H9 (cell line): ENCODE measurements around the gene TAF4B. TPM values are rescaled to one million over a fixed set of nuclear protein-coding genes. Genes with fewer than 3 reads are reported as not detected.

ENCODE experiments used
- DNase-seq: peaks from one replicate; pipeline ENCODE4 v3.0.0-alpha.2; 2017
- H2AFZ ChIP-seq: one replicate; pipeline ENCODE4 v1.6.1; 2013; ENCODE audit warnings: mild to moderate bottlenecking, low read length, control low read depth, moderate library complexity
- H2AK5ac ChIP-seq: 2 replicates; pipeline ENCODE4 v1.6.1; 2013; ENCODE audit warnings: low read length, control low read depth, mixed read lengths; ENCODE audit not compliant: insufficient read length
- H2BK120ac ChIP-seq: one replicate; pipeline ENCODE4 v1.6.1; 2013; ENCODE audit warnings: low read depth, mild to moderate bottlenecking, low read length, control low read depth, inconsistent platforms; ENCODE audit not compliant: poor library complexity, severe bottlenecking
- H2BK12ac ChIP-seq: 2 replicates; pipeline ENCODE4 v1.6.1; 2013; ENCODE audit warnings: low read length, control low read depth, mixed read lengths, low read depth; ENCODE audit not compliant: insufficient read length
- H2BK15ac ChIP-seq: 2 replicates; pipeline ENCODE4 v1.6.1; 2013; ENCODE audit warnings: low read depth, low read length, control low read depth
- H2BK20ac ChIP-seq: one replicate; pipeline ENCODE4 v1.6.1; 2013; ENCODE audit warnings: low read depth, mild to moderate bottlenecking, low read length, control low read depth, inconsistent platforms; ENCODE audit not compliant: poor library complexity, severe bottlenecking
- H2BK5ac ChIP-seq: 2 replicates; pipeline ENCODE4 v1.6.1; 2013; ENCODE audit warnings: low read length, control low read depth, mixed read lengths; ENCODE audit not compliant: insufficient read length
- H3K14ac ChIP-seq: 2 replicates; pipeline ENCODE4 v1.6.1; 2013; ENCODE audit warnings: low read length, control low read depth; ENCODE audit not compliant: insufficient read depth
- H3K18ac ChIP-seq: 2 replicates; pipeline ENCODE4 v1.6.1; 2013; ENCODE audit warnings: low read depth, mild to moderate bottlenecking, mixed read lengths, low read length, control low read depth; ENCODE audit not compliant: insufficient read length
- H3K23ac ChIP-seq: 2 replicates; pipeline ENCODE4 v1.6.1; 2013; ENCODE audit warnings: low read length, control low read depth, mixed read lengths, low read depth; ENCODE audit not compliant: insufficient read length
- H3K23me2 ChIP-seq: 2 replicates; pipeline ENCODE4 v1.6.1; 2013; ENCODE audit warnings: low read depth, mild to moderate bottlenecking, mixed read lengths, low read length, control low read depth; ENCODE audit not compliant: insufficient read length, poor library complexity, severe bottlenecking
- H3K27ac ChIP-seq: 2 replicates; pipeline ENCODE4 v1.5.1; 2013; ENCODE audit warnings: low read length, control low read depth, mixed read lengths, low read depth; ENCODE audit not compliant: insufficient read length
- H3K27me3 ChIP-seq: 2 replicates; pipeline ENCODE4 v1.6.1; 2013; ENCODE audit warnings: low read length, control low read depth, inconsistent platforms; ENCODE audit not compliant: insufficient read depth
- H3K4ac ChIP-seq: 2 replicates; pipeline ENCODE4 v1.6.1; 2013; ENCODE audit warnings: low read depth, mild to moderate bottlenecking, control low read depth, inconsistent platforms, low read length, moderate library complexity
- H3K4me1 ChIP-seq: 2 replicates; pipeline ENCODE4 v1.6.1; 2013; ENCODE audit warnings: low read length, control low read depth, inconsistent platforms; ENCODE audit not compliant: insufficient read depth
- H3K4me2 ChIP-seq: 2 replicates; pipeline ENCODE4 v1.6.1; 2013; ENCODE audit warnings: low read length, control low read depth, mixed read lengths; ENCODE audit not compliant: insufficient read length, insufficient read depth
- H3K56ac ChIP-seq: 2 replicates; pipeline ENCODE4 v1.6.1; 2013; ENCODE audit warnings: low read depth, mild to moderate bottlenecking, mixed read lengths, low read length, control low read depth; ENCODE audit not compliant: insufficient read length
- H3K79me1 ChIP-seq: 2 replicates; pipeline ENCODE4 v1.6.1; 2013; ENCODE audit warnings: low read depth, mild to moderate bottlenecking, moderate library complexity, low read length, control low read depth, inconsistent platforms; ENCODE audit not compliant: insufficient read depth, poor library complexity, severe bottlenecking
- H3K79me2 ChIP-seq: 2 replicates; pipeline ENCODE4 v1.6.1; 2013; ENCODE audit warnings: low read length, control low read depth, inconsistent platforms; ENCODE audit not compliant: insufficient read depth
- H3K9ac ChIP-seq: 2 replicates; pipeline ENCODE4 v1.6.1; 2013; ENCODE audit warnings: low read length, control low read depth, mixed read lengths; ENCODE audit not compliant: insufficient read length; ENCODE audit errors: extremely low read depth
- H3K9me3 ChIP-seq: one replicate; pipeline ENCODE4 v1.6.1; 2013; ENCODE audit warnings: low read depth, low read length, inconsistent platforms; ENCODE audit not compliant: control insufficient read depth
- H3T11ph ChIP-seq: one replicate; pipeline ENCODE4 v1.6.1; 2013; ENCODE audit warnings: mild to moderate bottlenecking, low read length, control low read depth, inconsistent platforms
- H4K20me1 ChIP-seq: one replicate; pipeline ENCODE4 v1.6.1; 2013; ENCODE audit not compliant: control insufficient read depth, insufficient read length, insufficient read depth
- H4K5ac ChIP-seq: 2 replicates; pipeline ENCODE4 v1.6.1; 2013; ENCODE audit warnings: low read depth, mild to moderate bottlenecking, mixed read lengths, low read length, control low read depth; ENCODE audit not compliant: insufficient read length
- H4K8ac ChIP-seq: replicated peaks from 2 replicates; pipeline ENCODE4 v1.6.1; 2013; ENCODE audit warnings: low read length, control low read depth, mixed read lengths, low read depth; ENCODE audit not compliant: insufficient read length
- H4K91ac ChIP-seq: 2 replicates; pipeline ENCODE4 v1.6.1; 2013; ENCODE audit warnings: low read depth, mild to moderate bottlenecking, moderate library complexity, mixed read lengths, low read length, control low read depth; ENCODE audit not compliant: insufficient read length
- H3K27ac Mint-ChIP-seq, 3 experiments: 2 replicates in 2 of 3; 3 replicates in 1 of 3; pipeline ENCODE4 v1.8.0; 2020 to 2021; ENCODE audit warnings: mixed read lengths in 3 of 3, mild to moderate bottlenecking in 1 of 3, moderate library complexity in 1 of 3
- H3K27me3 Mint-ChIP-seq: 2 replicates; pipeline ENCODE4 v1.8.0; 2021; ENCODE audit warnings: low read depth, mild to moderate bottlenecking, moderate library complexity, mixed read lengths
- H3K36me3 Mint-ChIP-seq, 3 experiments: 2 replicates in 2 of 3; 3 replicates in 1 of 3; pipeline ENCODE4 v1.8.0; 2020 to 2021; ENCODE audit warnings: low read depth in 3 of 3, mixed read lengths in 3 of 3; ENCODE audit not compliant: insufficient read depth in 1 of 3
- H3K4me1 Mint-ChIP-seq, 2 experiments: 2 replicates each; pipeline ENCODE4 v1.8.0; 2020; ENCODE audit warnings: mixed read lengths in 2 of 2
- H3K4me3 Mint-ChIP-seq, 2 experiments: 2 replicates in 1 of 2; 3 replicates in 1 of 2; pipeline ENCODE4 v1.8.0; 2020 to 2021; ENCODE audit warnings: mild to moderate bottlenecking in 2 of 2, mixed read lengths in 2 of 2, moderate library complexity in 1 of 2
- H3K9me3 Mint-ChIP-seq, 2 experiments: 2 replicates in 1 of 2; 3 replicates in 1 of 2; pipeline ENCODE4 v1.8.0; 2020; ENCODE audit warnings: mild to moderate bottlenecking in 2 of 2, mixed read lengths in 2 of 2, moderate library complexity in 1 of 2
- total RNA-seq: library from RNA; stranded (reverse); gene quantifications from 2 replicates; pipeline ENCODE4 v1.2.1, GENCODE V29; 2021
- TF ChIP-seq, protein P1 (sequence below): fragments of 200-600 bp; sonication (generic); conservative IDR thresholded peaks from 3 replicates; pipeline ENCODE4 v1.8.0; 2021; ENCODE audit warnings: antibody characterized with exemption, mild to moderate bottlenecking

TAF4B gene
- total RNA-seq, 1 experiment from 2014 or later, result 19.8 TPM

DNA sequence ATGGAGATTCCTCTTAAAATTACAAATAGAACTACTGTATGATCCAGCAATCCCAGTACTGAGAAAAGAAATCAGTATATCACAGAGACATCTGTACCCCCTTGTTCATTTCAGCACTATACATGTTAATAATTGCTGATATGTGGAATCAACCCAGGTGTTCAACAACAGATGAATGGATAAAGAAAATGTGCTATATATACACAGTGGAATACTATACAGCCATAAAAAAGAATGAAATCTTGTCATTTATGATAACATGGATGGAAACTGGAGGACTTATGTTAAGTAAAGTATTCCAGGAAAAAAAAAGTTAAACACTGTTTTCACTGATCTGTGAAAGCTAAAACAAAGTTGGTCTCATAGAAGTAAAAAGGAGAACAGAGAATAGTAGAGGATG is 124.7 kb downstream of the TAF4B start:
- no peaks in the 10 kb centered on the region for H3K4me1 ChIP-seq
- no peak overlapping the region for H2BK20ac ChIP-seq
- H3K27ac Mint-ChIP-seq, result no peak overlapping the region
- H2BK15ac ChIP-seq, result no peak overlapping the region
- H3K9me3 Mint-ChIP-seq, result peaks cover 14 to 18% of the 10 kb centered on the region in 2 experiments
- no peak overlapping the region for H3K9ac ChIP-seq
- H3K36me3 Mint-ChIP-seq, result peaks cover 19 to 26% (median 24%) of the 10 kb centered on the region in 3 experiments
- TF ChIP-seq, protein P1, sequence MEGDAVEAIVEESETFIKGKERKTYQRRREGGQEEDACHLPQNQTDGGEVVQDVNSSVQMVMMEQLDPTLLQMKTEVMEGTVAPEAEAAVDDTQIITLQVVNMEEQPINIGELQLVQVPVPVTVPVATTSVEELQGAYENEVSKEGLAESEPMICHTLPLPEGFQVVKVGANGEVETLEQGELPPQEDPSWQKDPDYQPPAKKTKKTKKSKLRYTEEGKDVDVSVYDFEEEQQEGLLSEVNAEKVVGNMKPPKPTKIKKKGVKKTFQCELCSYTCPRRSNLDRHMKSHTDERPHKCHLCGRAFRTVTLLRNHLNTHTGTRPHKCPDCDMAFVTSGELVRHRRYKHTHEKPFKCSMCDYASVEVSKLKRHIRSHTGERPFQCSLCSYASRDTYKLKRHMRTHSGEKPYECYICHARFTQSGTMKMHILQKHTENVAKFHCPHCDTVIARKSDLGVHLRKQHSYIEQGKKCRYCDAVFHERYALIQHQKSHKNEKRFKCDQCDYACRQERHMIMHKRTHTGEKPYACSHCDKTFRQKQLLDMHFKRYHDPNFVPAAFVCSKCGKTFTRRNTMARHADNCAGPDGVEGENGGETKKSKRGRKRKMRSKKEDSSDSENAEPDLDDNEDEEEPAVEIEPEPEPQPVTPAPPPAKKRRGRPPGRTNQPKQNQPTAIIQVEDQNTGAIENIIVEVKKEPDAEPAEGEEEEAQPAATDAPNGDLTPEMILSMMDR, result no peak
- H3K23me2 ChIP-seq, result no peaks in the 10 kb centered on the region
- H2AK5ac ChIP-seq, result no peak overlapping the region
- no peak overlapping the region for H2BK120ac ChIP-seq
- no peak overlapping the region for H3K4ac ChIP-seq
- H3K14ac ChIP-seq, result no peak overlapping the region
- DNase-seq, result no peak
- H3K27ac ChIP-seq, result no peak overlapping the region
- H3K18ac ChIP-seq, result no peak overlapping the region
- no peak overlapping the region for H2AFZ ChIP-seq
- H4K8ac ChIP-seq, result no peak overlapping the region
- no peak overlapping the region for H3K23ac ChIP-seq
- no peak overlapping the region for H3K56ac ChIP-seq
- no peak overlapping the region for H4K91ac ChIP-seq
- H3K4me1 Mint-ChIP-seq, result no peaks in the 10 kb centered on the region
- no peaks in the 10 kb centered on the region for H3K27me3 Mint-ChIP-seq
- no peaks in the 10 kb centered on the region for H3K79me2 ChIP-seq
- no peak overlapping the region for H3K4me2 ChIP-seq
- H2BK5ac ChIP-seq, result no peak overlapping the region
- H3K27me3 ChIP-seq, result no peaks in the 10 kb centered on the region
- no peak overlapping the region for H3T11ph ChIP-seq
- no peaks in the 10 kb centered on the region for H3K9me3 ChIP-seq
- no peaks in the 10 kb centered on the region for H4K20me1 ChIP-seq
- H3K79me1 ChIP-seq, result no peaks in the 10 kb centered on the region
- no peak overlapping the region for H2BK12ac ChIP-seq
- H4K5ac ChIP-seq, result no peak overlapping the region
- no peak overlapping the region for H3K4me3 Mint-ChIP-seq
